Renal pelvis (tissue), 4 donors: ENCODE data around the gene ARHGAP9. TPM values are rescaled to one million over a fixed set of nuclear protein-coding genes. Genes with fewer than 3 reads are reported as not detected.

ENCODE experiments used
- DNase-seq: peaks from one replicate; pipeline ENCODE4 v3.0.0-alpha.2; 2013
- polyA plus RNA-seq, 3 donors: library from polyadenylated mRNA; unstranded; fragments of 120-200 nt; gene quantifications; one replicate each; pipeline ENCODE4 v1.2.1, GENCODE V29; 2013; ENCODE audit not compliant: insufficient read length in 3 of 3

ARHGAP9 gene
- polyA plus RNA-seq, 3 donors: 2.8 to 3.4 (median 3.3) TPM

GRCh38 chr12:57474430-57474829 lies 5.2 kb downstream of the ARHGAP9 start:
- no peak for DNase-seq

GRCh38 chr12:57473886-57474285 lies 5.8 kb downstream of the ARHGAP9 start:
- no peak for DNase-seq

GRCh38 chr12:57473392-57473791 lies 6.3 kb downstream of the ARHGAP9 start:
- DNase-seq: no peak

- no peak for DNase-seq
Observed at GRCh38 chr12:57472391-57472790, 7.3 kb downstream of the ARHGAP9 start.

GRCh38 chr12:57471661-57472060 lies 8.0 kb downstream of the ARHGAP9 start:
- no peak for DNase-seq

GRCh38 chr12:57470970-57471656 lies 8.6 kb downstream of the ARHGAP9 start:
- no peak for DNase-seq

GRCh38 chr12:57470286-57470969 lies 9.2 kb downstream of the ARHGAP9 start:
- no peak for DNase-seq

GRCh38 chr12:57469296-57470164 lies 10.1 kb downstream of the ARHGAP9 start:
- no peak for DNase-seq

- no peak for DNase-seq
Observed at GRCh38 chr12:57467915-57468314, 11.8 kb downstream of the ARHGAP9 start.

- DNase-seq: no peak
Observed at GRCh38 chr12:57467212-57467874, 12.3 kb downstream of the ARHGAP9 start.

- DNase-seq: no peak
Observed at GRCh38 chr12:57465747-57466505, 13.7 kb downstream of the ARHGAP9 start.

- no peak for DNase-seq
Observed at GRCh38 chr12:57465030-57465746, 14.5 kb downstream of the ARHGAP9 start.

- DNase-seq: no peak
Observed at GRCh38 chr12:57464569-57464968, 15.1 kb downstream of the ARHGAP9 start.

GRCh38 chr12:57462912-57463253 lies 16.8 kb downstream of the ARHGAP9 start:
- DNase-seq: no peak

GRCh38 chr12:57462251-57462911 lies 17.3 kb downstream of the ARHGAP9 start:
- DNase-seq: peak; percentile 92

GRCh38 chr12:57461917-57462250 lies 17.8 kb downstream of the ARHGAP9 start:
- no peak for DNase-seq

GRCh38 chr12:57461276-57461916 lies 18.3 kb downstream of the ARHGAP9 start:
- DNase-seq: peak; percentile 89

- DNase-seq: no peak
Observed at GRCh38 chr12:57460841-57461275, 18.8 kb downstream of the ARHGAP9 start.

GRCh38 chr12:57460468-57460784 lies 19.2 kb downstream of the ARHGAP9 start:
- DNase-seq: no peak
